H9 (cell line): ENCODE results near the gene TUBA4A. TPM values are rescaled to one million over a fixed set of nuclear protein-coding genes. Genes with fewer than 3 reads are reported as not detected.

Experiments used
- DNase-seq: peaks from one replicate; pipeline ENCODE4 v3.0.0-alpha.2; 2017
- H2AFZ ChIP-seq: one replicate; pipeline ENCODE4 v1.6.1; 2013; ENCODE audit warnings: mild to moderate bottlenecking, low read length, control low read depth, moderate library complexity
- H2AK5ac ChIP-seq: 2 replicates; pipeline ENCODE4 v1.6.1; 2013; ENCODE audit warnings: low read length, control low read depth, mixed read lengths; ENCODE audit not compliant: insufficient read length
- H2BK120ac ChIP-seq: one replicate; pipeline ENCODE4 v1.6.1; 2013; ENCODE audit warnings: low read depth, mild to moderate bottlenecking, low read length, control low read depth, inconsistent platforms; ENCODE audit not compliant: poor library complexity, severe bottlenecking
- H2BK12ac ChIP-seq: 2 replicates; pipeline ENCODE4 v1.6.1; 2013; ENCODE audit warnings: low read length, control low read depth, mixed read lengths, low read depth; ENCODE audit not compliant: insufficient read length
- H2BK15ac ChIP-seq: 2 replicates; pipeline ENCODE4 v1.6.1; 2013; ENCODE audit warnings: low read depth, low read length, control low read depth
- H2BK20ac ChIP-seq: one replicate; pipeline ENCODE4 v1.6.1; 2013; ENCODE audit warnings: low read depth, mild to moderate bottlenecking, low read length, control low read depth, inconsistent platforms; ENCODE audit not compliant: poor library complexity, severe bottlenecking
- H2BK5ac ChIP-seq: 2 replicates; pipeline ENCODE4 v1.6.1; 2013; ENCODE audit warnings: low read length, control low read depth, mixed read lengths; ENCODE audit not compliant: insufficient read length
- H3K14ac ChIP-seq: 2 replicates; pipeline ENCODE4 v1.6.1; 2013; ENCODE audit warnings: low read length, control low read depth; ENCODE audit not compliant: insufficient read depth
- H3K18ac ChIP-seq: 2 replicates; pipeline ENCODE4 v1.6.1; 2013; ENCODE audit warnings: low read depth, mild to moderate bottlenecking, mixed read lengths, low read length, control low read depth; ENCODE audit not compliant: insufficient read length
- H3K23ac ChIP-seq: 2 replicates; pipeline ENCODE4 v1.6.1; 2013; ENCODE audit warnings: low read length, control low read depth, mixed read lengths, low read depth; ENCODE audit not compliant: insufficient read length
- H3K23me2 ChIP-seq: 2 replicates; pipeline ENCODE4 v1.6.1; 2013; ENCODE audit warnings: low read depth, mild to moderate bottlenecking, mixed read lengths, low read length, control low read depth; ENCODE audit not compliant: insufficient read length, poor library complexity, severe bottlenecking
- H3K27ac ChIP-seq: 2 replicates; pipeline ENCODE4 v1.5.1; 2013; ENCODE audit warnings: low read length, control low read depth, mixed read lengths, low read depth; ENCODE audit not compliant: insufficient read length
- H3K27me3 ChIP-seq: 2 replicates; pipeline ENCODE4 v1.6.1; 2013; ENCODE audit warnings: low read length, control low read depth, inconsistent platforms; ENCODE audit not compliant: insufficient read depth
- H3K4ac ChIP-seq: 2 replicates; pipeline ENCODE4 v1.6.1; 2013; ENCODE audit warnings: low read depth, mild to moderate bottlenecking, control low read depth, inconsistent platforms, low read length, moderate library complexity
- H3K4me1 ChIP-seq: 2 replicates; pipeline ENCODE4 v1.6.1; 2013; ENCODE audit warnings: low read length, control low read depth, inconsistent platforms; ENCODE audit not compliant: insufficient read depth
- H3K4me2 ChIP-seq: 2 replicates; pipeline ENCODE4 v1.6.1; 2013; ENCODE audit warnings: low read length, control low read depth, mixed read lengths; ENCODE audit not compliant: insufficient read length, insufficient read depth
- H3K56ac ChIP-seq: 2 replicates; pipeline ENCODE4 v1.6.1; 2013; ENCODE audit warnings: low read depth, mild to moderate bottlenecking, mixed read lengths, low read length, control low read depth; ENCODE audit not compliant: insufficient read length
- H3K79me1 ChIP-seq: 2 replicates; pipeline ENCODE4 v1.6.1; 2013; ENCODE audit warnings: low read depth, mild to moderate bottlenecking, moderate library complexity, low read length, control low read depth, inconsistent platforms; ENCODE audit not compliant: insufficient read depth, poor library complexity, severe bottlenecking
- H3K79me2 ChIP-seq: 2 replicates; pipeline ENCODE4 v1.6.1; 2013; ENCODE audit warnings: low read length, control low read depth, inconsistent platforms; ENCODE audit not compliant: insufficient read depth
- H3K9ac ChIP-seq: 2 replicates; pipeline ENCODE4 v1.6.1; 2013; ENCODE audit warnings: low read length, control low read depth, mixed read lengths; ENCODE audit not compliant: insufficient read length; ENCODE audit errors: extremely low read depth
- H3K9me3 ChIP-seq: one replicate; pipeline ENCODE4 v1.6.1; 2013; ENCODE audit warnings: low read depth, low read length, inconsistent platforms; ENCODE audit not compliant: control insufficient read depth
- H3T11ph ChIP-seq: one replicate; pipeline ENCODE4 v1.6.1; 2013; ENCODE audit warnings: mild to moderate bottlenecking, low read length, control low read depth, inconsistent platforms
- H4K20me1 ChIP-seq: one replicate; pipeline ENCODE4 v1.6.1; 2013; ENCODE audit not compliant: control insufficient read depth, insufficient read length, insufficient read depth
- H4K5ac ChIP-seq: 2 replicates; pipeline ENCODE4 v1.6.1; 2013; ENCODE audit warnings: low read depth, mild to moderate bottlenecking, mixed read lengths, low read length, control low read depth; ENCODE audit not compliant: insufficient read length
- H4K8ac ChIP-seq: replicated peaks from 2 replicates; pipeline ENCODE4 v1.6.1; 2013; ENCODE audit warnings: low read length, control low read depth, mixed read lengths, low read depth; ENCODE audit not compliant: insufficient read length
- H4K91ac ChIP-seq: 2 replicates; pipeline ENCODE4 v1.6.1; 2013; ENCODE audit warnings: low read depth, mild to moderate bottlenecking, moderate library complexity, mixed read lengths, low read length, control low read depth; ENCODE audit not compliant: insufficient read length
- H3K27ac Mint-ChIP-seq, 3 experiments: 2 replicates in 2 of 3; 3 replicates in 1 of 3; pipeline ENCODE4 v1.8.0; 2020 to 2021; ENCODE audit warnings: mixed read lengths in 3 of 3, mild to moderate bottlenecking in 1 of 3, moderate library complexity in 1 of 3
- H3K27me3 Mint-ChIP-seq: 2 replicates; pipeline ENCODE4 v1.8.0; 2021; ENCODE audit warnings: low read depth, mild to moderate bottlenecking, moderate library complexity, mixed read lengths
- H3K36me3 Mint-ChIP-seq, 3 experiments: 2 replicates in 2 of 3; 3 replicates in 1 of 3; pipeline ENCODE4 v1.8.0; 2020 to 2021; ENCODE audit warnings: low read depth in 3 of 3, mixed read lengths in 3 of 3; ENCODE audit not compliant: insufficient read depth in 1 of 3
- H3K4me1 Mint-ChIP-seq, 2 experiments: 2 replicates each; pipeline ENCODE4 v1.8.0; 2020; ENCODE audit warnings: mixed read lengths in 2 of 2
- H3K4me3 Mint-ChIP-seq, 2 experiments: 2 replicates in 1 of 2; 3 replicates in 1 of 2; pipeline ENCODE4 v1.8.0; 2020 to 2021; ENCODE audit warnings: mild to moderate bottlenecking in 2 of 2, mixed read lengths in 2 of 2, moderate library complexity in 1 of 2
- H3K9me3 Mint-ChIP-seq, 2 experiments: 2 replicates in 1 of 2; 3 replicates in 1 of 2; pipeline ENCODE4 v1.8.0; 2020; ENCODE audit warnings: mild to moderate bottlenecking in 2 of 2, mixed read lengths in 2 of 2, moderate library complexity in 1 of 2
- whole genome bisulfite sequencing: extraction: QIAGEN DNeasy Blood & Tissue Kit; methylation state at CpG from one replicate; pipeline ENCODE4 v1.1.7; 2013; ENCODE audit warnings: missing lambda C conversion rate, low lambda C conversion rate, mixed read lengths; ENCODE audit not compliant: insufficient read length; ENCODE audit errors: extremely low coverage; 5-methylcytosine and 5-hydroxymethylcytosine counted together
- total RNA-seq: library from RNA; stranded (reverse); gene quantifications from 2 replicates; pipeline ENCODE4 v1.2.1, GENCODE V29; 2021
- TF ChIP-seq, protein P1 (sequence below): fragments of 200-600 bp; sonication (generic); conservative IDR thresholded peaks from 3 replicates; pipeline ENCODE4 v1.8.0; 2021; ENCODE audit warnings: antibody characterized with exemption, mild to moderate bottlenecking

Gene TUBA4A
- total RNA-seq, 1 experiment from 2014 or later = 25.5 TPM

- no peak overlapping the region for H3K18ac ChIP-seq
- no peaks in the 10 kb centered on the region for H3K23me2 ChIP-seq
- no peak for DNase-seq
- H3K14ac ChIP-seq = no peak overlapping the region
- H4K8ac ChIP-seq = no peak overlapping the region
- H4K91ac ChIP-seq = no peak overlapping the region
- no peaks in the 10 kb centered on the region for H3K4me1 ChIP-seq
- no peaks in the 10 kb centered on the region for H3K9me3 ChIP-seq
- no peak overlapping the region for H3K9ac ChIP-seq
- no peaks in the 10 kb centered on the region for H3K27me3 ChIP-seq
- H4K20me1 ChIP-seq = no peaks in the 10 kb centered on the region
- no peak overlapping the region for H2BK20ac ChIP-seq
- H3K23ac ChIP-seq = no peak overlapping the region
- no peak overlapping the region for H2BK5ac ChIP-seq
- no peak overlapping the region for H3K4me2 ChIP-seq
- Mint-ChIP-seq H3K27me3 (peaks cover 48% of the 10 kb centered on the region), H3K36me3 (no peaks in the 10 kb centered on the region), H3K4me1 (peaks cover 2 to 5% of the 10 kb centered on the region in 2 experiments; a peak in 2 of 4 replicates), H3K4me3 (no peak overlapping the region), H3K9me3 (no peaks in the 10 kb centered on the region), H3K27ac (no peak overlapping the region)
- H3K56ac ChIP-seq = no peak overlapping the region
- H2BK12ac ChIP-seq = no peak overlapping the region
- TF ChIP-seq, protein P1, sequence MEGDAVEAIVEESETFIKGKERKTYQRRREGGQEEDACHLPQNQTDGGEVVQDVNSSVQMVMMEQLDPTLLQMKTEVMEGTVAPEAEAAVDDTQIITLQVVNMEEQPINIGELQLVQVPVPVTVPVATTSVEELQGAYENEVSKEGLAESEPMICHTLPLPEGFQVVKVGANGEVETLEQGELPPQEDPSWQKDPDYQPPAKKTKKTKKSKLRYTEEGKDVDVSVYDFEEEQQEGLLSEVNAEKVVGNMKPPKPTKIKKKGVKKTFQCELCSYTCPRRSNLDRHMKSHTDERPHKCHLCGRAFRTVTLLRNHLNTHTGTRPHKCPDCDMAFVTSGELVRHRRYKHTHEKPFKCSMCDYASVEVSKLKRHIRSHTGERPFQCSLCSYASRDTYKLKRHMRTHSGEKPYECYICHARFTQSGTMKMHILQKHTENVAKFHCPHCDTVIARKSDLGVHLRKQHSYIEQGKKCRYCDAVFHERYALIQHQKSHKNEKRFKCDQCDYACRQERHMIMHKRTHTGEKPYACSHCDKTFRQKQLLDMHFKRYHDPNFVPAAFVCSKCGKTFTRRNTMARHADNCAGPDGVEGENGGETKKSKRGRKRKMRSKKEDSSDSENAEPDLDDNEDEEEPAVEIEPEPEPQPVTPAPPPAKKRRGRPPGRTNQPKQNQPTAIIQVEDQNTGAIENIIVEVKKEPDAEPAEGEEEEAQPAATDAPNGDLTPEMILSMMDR = no peak
- H3T11ph ChIP-seq = no peak overlapping the region
- no peaks in the 10 kb centered on the region for H3K79me2 ChIP-seq
- no peak overlapping the region for H4K5ac ChIP-seq
- H2AFZ ChIP-seq = no peak overlapping the region
- H3K4ac ChIP-seq = no peak overlapping the region
- no peak overlapping the region for H2BK15ac ChIP-seq
- H3K79me1 ChIP-seq = no peaks in the 10 kb centered on the region
- no peak overlapping the region for H2AK5ac ChIP-seq
- H3K27ac ChIP-seq = no peak overlapping the region
- H2BK120ac ChIP-seq = no peak overlapping the region
- no CpG with 5 or more reads among the region's 1 CpG for WGBS
Observed at GRCh38 chr2:219266886-219267285, 13.2 kb upstream of the TUBA4A start.
